ENCODE results near the gene TCHH.

TCHH gene

GRCh38 chr1:152115344-152115743 is at the start of gene TCHH:
TCHH (minus strand) TSS chr1:152115444; CDS start chr1:152114080, 1,364 bp downstream.
- Histone ChIP-seq H3K36me3 (ENCODE audit: insufficient read depth, low read length) (no peaks in the 10 kb centered on the region), H3K9me3 (ENCODE audit: low read depth, low read length) (no peaks in the 10 kb centered on the region), H3K9ac (ENCODE audit: insufficient read length) (no peak within 1 kb of the TSS), H3K4me3 (no peak within 1 kb of the TSS), H3K27ac (no peak within 1 kb of the TSS)
- TF ChIP-seq POLR2AphosphoS5 (IDR thresholded peaks at IDR 0.05; ENCODE audit: borderline replicate concordance, low read depth, low read length) (no peak), EZH2 (IDR thresholded peaks at IDR 0.05) (no peak), FOXP2 (optimal IDR thresholded peaks at IDR 0.05; ENCODE audit: control extremely low read depth, extremely low read length, insufficient read depth) (no peak)
- DNase-seq (ENCODE audit: low read depth, low spot score) = no peak

GRCh38 chr1:152164517-152165136 is 49.4 kb upstream of the TCHH start:
- H3K9ac ChIP-seq (ENCODE audit: insufficient read length) = no peak overlapping the region
- TF ChIP-seq EZH2 (IDR thresholded peaks at IDR 0.05) (no peak), POLR2AphosphoS5 (IDR thresholded peaks at IDR 0.05; ENCODE audit: borderline replicate concordance, low read depth, low read length) (no peak), FOXP2 (optimal IDR thresholded peaks at IDR 0.05; ENCODE audit: control extremely low read depth, extremely low read length, insufficient read depth) (no peak)
- no peaks in the 10 kb centered on the region for H3K36me3 ChIP-seq (ENCODE audit: insufficient read depth, low read length)
- no peak for DNase-seq (ENCODE audit: low read depth, low spot score)
- H3K4me3 ChIP-seq = no peak overlapping the region
- no peaks in the 10 kb centered on the region for H3K9me3 ChIP-seq (ENCODE audit: low read depth, low read length)
- no peak overlapping the region for H3K27ac ChIP-seq

- TF ChIP-seq EZH2 (IDR thresholded peaks at IDR 0.05) (no peak), POLR2AphosphoS5 (IDR thresholded peaks at IDR 0.05; ENCODE audit: borderline replicate concordance, low read depth, low read length) (no peak), FOXP2 (optimal IDR thresholded peaks at IDR 0.05; ENCODE audit: control extremely low read depth, extremely low read length, insufficient read depth) (no peak)
- no peak overlapping the region for H3K4me3 ChIP-seq
- DNase-seq (ENCODE audit: low read depth, low spot score) = no peak
- no peaks in the 10 kb centered on the region for H3K36me3 ChIP-seq (ENCODE audit: insufficient read depth, low read length)
- no peaks in the 10 kb centered on the region for H3K9me3 ChIP-seq (ENCODE audit: low read depth, low read length)
- no peak overlapping the region for H3K27ac ChIP-seq
- H3K9ac ChIP-seq (ENCODE audit: insufficient read length) = no peak overlapping the region
Measured at GRCh38 chr1:152162792-152163463, 47.7 kb upstream of the TCHH start.

- no peaks in the 10 kb centered on the region for H3K9me3 ChIP-seq (ENCODE audit: low read depth, low read length)
- TF ChIP-seq FOXP2 (optimal IDR thresholded peaks at IDR 0.05; ENCODE audit: control extremely low read depth, extremely low read length, insufficient read depth) (no peak), EZH2 (IDR thresholded peaks at IDR 0.05) (no peak), POLR2AphosphoS5 (IDR thresholded peaks at IDR 0.05; ENCODE audit: borderline replicate concordance, low read depth, low read length) (no peak)
- H3K9ac ChIP-seq (ENCODE audit: insufficient read length) = no peak overlapping the region
- no peak overlapping the region for H3K27ac ChIP-seq
- no peaks in the 10 kb centered on the region for H3K36me3 ChIP-seq (ENCODE audit: insufficient read depth, low read length)
- no peak for DNase-seq (ENCODE audit: low read depth, low spot score)
- H3K4me3 ChIP-seq = no peak overlapping the region
Measured at GRCh38 chr1:152160576-152160975, 45.3 kb upstream of the TCHH start.

GRCh38 chr1:152159144-152159543 is 43.9 kb upstream of the TCHH start, which contains the start of gene RPTN:
RPTN (minus strand) TSS chr1:152159228; CDS start chr1:152157889, 1,339 bp downstream.
- H3K4me3 ChIP-seq = no peak within 1 kb of the TSS
- DNase-seq (ENCODE audit: low read depth, low spot score) = no peak
- no peaks in the 10 kb centered on the region for H3K36me3 ChIP-seq (ENCODE audit: insufficient read depth, low read length)
- TF ChIP-seq EZH2 (IDR thresholded peaks at IDR 0.05) (no peak), FOXP2 (optimal IDR thresholded peaks at IDR 0.05; ENCODE audit: control extremely low read depth, extremely low read length, insufficient read depth) (no peak), POLR2AphosphoS5 (IDR thresholded peaks at IDR 0.05; ENCODE audit: borderline replicate concordance, low read depth, low read length) (no peak)
- H3K9ac ChIP-seq (ENCODE audit: insufficient read length) = no peak within 1 kb of the TSS
- H3K27ac ChIP-seq = no peak within 1 kb of the TSS
- no peaks in the 10 kb centered on the region for H3K9me3 ChIP-seq (ENCODE audit: low read depth, low read length)

GRCh38 chr1:152153996-152154395 is 38.8 kb upstream of the TCHH start:
- H3K36me3 ChIP-seq (ENCODE audit: insufficient read depth, low read length) = no peaks in the 10 kb centered on the region
- no peak for DNase-seq (ENCODE audit: low read depth, low spot score)
- no peak overlapping the region for H3K9ac ChIP-seq (ENCODE audit: insufficient read length)
- H3K4me3 ChIP-seq = no peak overlapping the region
- TF ChIP-seq EZH2 (IDR thresholded peaks at IDR 0.05) (no peak), POLR2AphosphoS5 (IDR thresholded peaks at IDR 0.05; ENCODE audit: borderline replicate concordance, low read depth, low read length) (no peak), FOXP2 (optimal IDR thresholded peaks at IDR 0.05; ENCODE audit: control extremely low read depth, extremely low read length, insufficient read depth) (no peak)
- H3K27ac ChIP-seq = no peak overlapping the region
- H3K9me3 ChIP-seq (ENCODE audit: low read depth, low read length) = no peaks in the 10 kb centered on the region

GRCh38 chr1:152151646-152152045 is 36.4 kb upstream of the TCHH start:
- Histone ChIP-seq H3K4me3 (no peak overlapping the region), H3K27ac (no peak overlapping the region), H3K9me3 (ENCODE audit: low read depth, low read length) (no peaks in the 10 kb centered on the region), H3K9ac (ENCODE audit: insufficient read length) (no peak overlapping the region), H3K36me3 (ENCODE audit: insufficient read depth, low read length) (no peaks in the 10 kb centered on the region)
- no peak for DNase-seq (ENCODE audit: low read depth, low spot score)
- TF ChIP-seq POLR2AphosphoS5 (IDR thresholded peaks at IDR 0.05; ENCODE audit: borderline replicate concordance, low read depth, low read length) = no peak
- TF ChIP-seq EZH2 (IDR thresholded peaks at IDR 0.05) = no peak
- TF ChIP-seq FOXP2 (optimal IDR thresholded peaks at IDR 0.05; ENCODE audit: control extremely low read depth, extremely low read length, insufficient read depth) = no peak

- no peak overlapping the region for H3K27ac ChIP-seq
- DNase-seq (ENCODE audit: low read depth, low spot score) = no peak
- H3K36me3 ChIP-seq (ENCODE audit: insufficient read depth, low read length) = no peaks in the 10 kb centered on the region
- TF ChIP-seq POLR2AphosphoS5 (IDR thresholded peaks at IDR 0.05; ENCODE audit: borderline replicate concordance, low read depth, low read length) (no peak), FOXP2 (optimal IDR thresholded peaks at IDR 0.05; ENCODE audit: control extremely low read depth, extremely low read length, insufficient read depth) (no peak), EZH2 (IDR thresholded peaks at IDR 0.05) (no peak)
- no peak overlapping the region for H3K4me3 ChIP-seq
- no peaks in the 10 kb centered on the region for H3K9me3 ChIP-seq (ENCODE audit: low read depth, low read length)
- no peak overlapping the region for H3K9ac ChIP-seq (ENCODE audit: insufficient read length)
Measured at GRCh38 chr1:152148981-152149380, 33.7 kb upstream of the TCHH start.

Data from SK-N-MC (cell line).